Measurements from ENCODE around the gene TGFBR3L. TPM values are rescaled to one million over a fixed set of nuclear protein-coding genes. Genes with fewer than 3 reads are reported as not detected.

TGFBR3L gene
- total and polyA plus RNA-seq, 2 of the 8 experiments (the other 6 are each of a cell fraction or from before 2014, with no cell fraction given), result 3.1 to 3.7 TPM

- TF ChIP-seq CTCF (IDR thresholded peaks at IDR 0.05; ENCODE audit: control extremely low read depth in 1 of 3, insufficient read depth in 1 of 3, low read depth in 1 of 3, low read length in 3 of 3) (peak in 2 of 3 experiments; percentile 30 to 40; a peak in 3 of 4 replicates), PHF8 (conservative IDR thresholded peaks at IDR 0.05; ENCODE audit: low read depth, low read length) (0 out of 2 replicates have a peak, but pooled peaks have one; percentile 36), TEAD4 (IDR thresholded peaks at IDR 0.05; ENCODE audit: low read depth, low read length) (no peak), CREB1 (IDR thresholded peaks at IDR 0.05) (no peak), SP4 (IDR thresholded peaks at IDR 0.05; ENCODE audit: low read length) (no peak), KDM4A (IDR thresholded peaks at IDR 0.05; ENCODE audit: low read depth, low read length, severe bottlenecking) (peak; percentile 90)
Observed at GRCh38 chr19:7916103-7916954, 1.7 kb downstream of the TGFBR3L start (continued).

Measured in H1 (cell line).